ENCODE results near the gene PIK3R1.

PIK3R1 gene

GRCh38 chr5:68334553-68334886 lies 119.0 kb downstream of the PIK3R1 start:
- no peak for DNase-seq

GRCh38 chr5:68335075-68335474 lies 119.5 kb downstream of the PIK3R1 start:
- DNase-seq: no peak

- no peak for DNase-seq
Observed at GRCh38 chr5:68336200-68336599, 120.6 kb downstream of the PIK3R1 start.

GRCh38 chr5:68337235-68337634 lies 121.7 kb downstream of the PIK3R1 start:
- no peak for DNase-seq

GRCh38 chr5:68339921-68340321 lies 124.4 kb downstream of the PIK3R1 start:
- DNase-seq: no peak

- no peak for DNase-seq
Observed at GRCh38 chr5:68341006-68341405, 125.5 kb downstream of the PIK3R1 start.

GRCh38 chr5:68342693-68343092 lies 127.1 kb downstream of the PIK3R1 start:
- DNase-seq: no peak

GRCh38 chr5:68343421-68343826 lies 127.9 kb downstream of the PIK3R1 start:
- DNase-seq: no peak

- DNase-seq: no peak
Observed at GRCh38 chr5:68344447-68345111, 129.0 kb downstream of the PIK3R1 start.

GRCh38 chr5:68345171-68345570 lies 129.6 kb downstream of the PIK3R1 start:
- no peak for DNase-seq

- no peak for DNase-seq
Observed at GRCh38 chr5:68345582-68345981, 130.0 kb downstream of the PIK3R1 start.

- no peak for DNase-seq
Observed at GRCh38 chr5:68347536-68347935, 132.0 kb downstream of the PIK3R1 start.

GRCh38 chr5:68348447-68349222 lies 133.1 kb downstream of the PIK3R1 start:
- no peak for DNase-seq

GRCh38 chr5:68350176-68350575 lies 134.6 kb downstream of the PIK3R1 start:
- DNase-seq: no peak
